Posterior vena cava (tissue), 2 donors: ENCODE results near the gene MRM2. TPM values are rescaled to one million over a fixed set of nuclear protein-coding genes. Genes with fewer than 3 reads are reported as not detected.

Experiments
- DNase-seq: peaks from one replicate; pipeline ENCODE4 v3.0.0-alpha.2; 2020; ENCODE audit warnings: low spot score
- intact Hi-C, 2 donors: fragments of 100-400 bp; cut with DNase I; formaldehyde crosslinking; loops; one replicate each; pipeline versions ENCODE4 v1.14.1 to v1.14.2; 2022 to 2023
- long read RNA-seq, 2 donors: library from polyadenylated mRNA; unstranded; transcript quantifications; one replicate each; pipeline ENCODE4 v2.0.0, GENCODE V29; 2020 to 2021
- total RNA-seq, 2 donors: library from RNA; stranded (reverse); fragmentation: NEBNext Ultra II Directional; extraction: Animal tissue kit (Norgen Biotek cat#: 25700); gene quantifications; one replicate each; pipeline ENCODE4 v1.2.1, GENCODE V29; 2021
- donor health status: DM: yes; HTN: yes; CAD: no.
- donor health status: DM: yes; HTN: yes; CAD: no.

Gene MRM2
- total RNA-seq = 10 to 100 TPM; 12.3 to 15.6 TPM
- long read RNA-seq, donor 1, transcript MRM2-201 (3 exons, 1,601 nt) = major isoform, 6 of 13 reads
- long read RNA-seq, donor 1, partial matches to known transcripts = 2 of 13 reads
- long read RNA-seq, donor 1, other reads (novel, unspliced or antisense) = 5 of 13 reads
- long read RNA-seq, donor 2, transcript MRM2-201 (3 exons, 1,601 nt) = major isoform, 22 of 63 reads
- long read RNA-seq, donor 2, transcript MRM2-204 (3 exons, 1,819 nt) = minor isoform, 10 of 63 reads
- long read RNA-seq, donor 2, partial matches to known transcripts = 3 of 63 reads
- long read RNA-seq, donor 2, other reads (novel, unspliced or antisense) = 25 of 63 reads

DNA sequence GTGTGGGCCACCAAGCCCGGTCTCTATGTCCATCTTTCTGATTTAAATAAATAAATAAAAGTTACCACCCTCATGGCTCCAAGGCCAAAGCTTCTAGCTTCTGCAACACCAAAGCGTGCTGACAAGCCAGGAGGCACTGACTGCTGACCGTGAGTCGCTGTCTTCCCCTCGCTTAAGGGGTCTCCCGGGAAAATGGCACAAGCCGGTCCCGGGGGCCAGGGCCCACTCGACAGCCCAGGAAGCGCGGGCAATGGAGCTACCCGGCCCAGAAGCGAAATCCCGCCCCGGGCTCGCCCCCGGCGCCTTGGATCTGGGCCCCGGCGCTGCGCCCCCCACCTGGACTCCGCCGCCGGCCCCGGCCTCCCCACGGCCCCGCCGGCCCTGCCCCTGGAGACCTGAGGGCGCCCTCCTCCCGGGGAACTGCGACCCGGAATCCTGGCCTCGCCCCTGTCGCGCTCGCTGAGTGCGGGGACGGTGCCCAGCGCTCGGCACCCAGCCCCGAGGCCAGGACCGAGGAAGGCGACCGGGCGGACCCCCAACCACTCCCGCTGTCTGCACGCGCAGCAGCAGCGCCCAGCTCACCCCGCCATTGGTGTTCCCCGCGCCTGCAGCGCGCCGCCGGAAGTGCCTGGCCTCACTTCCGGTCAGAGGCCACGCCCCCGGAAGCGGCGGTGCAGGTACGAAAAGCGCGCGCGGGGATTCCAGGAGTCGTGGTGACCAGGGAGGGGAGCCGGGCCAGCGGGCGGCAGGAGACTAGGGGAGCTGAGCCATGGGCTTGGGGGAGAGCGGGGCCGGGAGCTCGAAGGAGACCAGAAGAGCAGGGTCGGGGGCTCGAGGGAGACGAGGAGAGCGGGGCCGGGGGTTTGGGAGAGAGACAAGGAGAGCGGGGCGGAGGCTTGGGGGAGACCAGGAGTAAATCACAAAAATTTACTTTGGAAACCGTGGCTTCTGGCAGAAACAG, at the start of gene MRM2, which contains the start of gene NUDT1:
Gene MRM2 (minus strand): TSS at position 626 of the 961 bp plus-strand sequence. CDS start 36 bp downstream, at position 590.
Gene NUDT1 (plus strand): TSS at position 647 of the 961 bp plus-strand sequence. CDS start 2,349 bp downstream, outside the sequence.
- peak; percentile 94 for DNase-seq
- intact Hi-C loops = loop anchor here in 1 of 2 donors (10.0 kb wide), 1 partner anchor 73 kb away; the partner anchor contains the start of gene SNX8

DNA sequence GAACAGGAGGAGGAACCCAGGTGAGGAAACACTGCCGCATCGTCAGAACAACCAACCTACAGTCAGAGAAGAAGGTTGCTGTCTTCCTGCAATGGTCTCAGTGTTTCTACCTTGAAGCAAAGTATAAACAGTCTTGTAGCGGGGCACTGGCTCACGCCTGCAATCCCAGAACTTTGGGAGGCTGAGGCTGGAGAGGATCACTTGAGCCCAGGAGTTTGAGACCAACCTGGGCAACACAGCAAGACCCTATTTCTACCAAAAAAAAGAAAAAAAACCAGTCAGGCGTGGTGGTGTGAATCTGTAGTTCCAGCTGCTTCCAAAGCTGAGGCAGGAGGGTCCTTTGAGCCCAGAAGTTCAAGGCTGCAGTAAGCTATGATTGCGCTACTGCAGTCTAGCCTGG, 48.9 kb upstream of the MRM2 start:
- intact Hi-C loops = no loop called here

DNA sequence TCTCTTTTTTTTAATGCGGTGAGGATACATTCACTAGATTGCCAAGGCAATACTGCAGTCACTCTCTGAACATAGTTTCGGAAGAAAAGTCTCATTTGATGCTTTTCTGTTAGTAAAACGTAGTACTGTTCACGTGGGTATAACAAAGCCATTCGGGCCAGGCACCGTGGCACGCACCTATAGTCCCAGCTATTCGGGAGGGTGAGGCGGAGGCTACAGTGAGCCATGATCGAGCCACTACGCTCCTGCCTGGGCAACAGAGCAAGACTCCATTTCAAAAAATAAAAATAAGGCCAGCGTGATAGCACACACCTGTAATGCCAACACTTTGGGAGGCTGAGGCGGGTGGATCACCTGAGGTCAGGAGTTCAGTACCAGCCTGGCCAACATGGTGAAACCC, 47.6 kb upstream of the MRM2 start:
- no peak for DNase-seq
- intact Hi-C loops = no loop called here

More for the DNA sequence above, 48.9 kb upstream of the MRM2 start:
- no peak for DNase-seq

DNA sequence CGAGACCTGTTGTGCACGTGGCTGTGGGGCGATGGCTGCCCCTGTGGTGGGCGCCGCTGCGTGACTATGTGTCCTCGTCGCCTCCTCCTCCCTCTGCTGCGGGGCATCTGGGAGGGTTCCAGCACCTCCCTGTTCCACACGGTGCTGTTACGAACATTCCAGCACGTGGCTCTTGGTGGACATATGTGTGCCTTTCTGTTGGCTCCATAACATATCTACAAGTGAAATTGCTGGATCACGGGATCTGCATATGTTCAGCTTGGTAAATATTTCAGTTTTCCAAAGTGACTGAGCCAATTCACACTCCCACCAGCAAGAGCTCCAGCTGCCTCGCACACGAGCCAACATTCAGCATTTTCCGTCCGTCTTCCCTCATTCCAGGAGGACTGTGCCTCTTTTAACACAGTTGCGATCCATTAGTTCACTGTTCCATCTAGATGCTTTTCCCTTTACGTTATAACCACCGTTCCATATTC, 47.1 kb upstream of the MRM2 start:
- DNase-seq = no peak
- intact Hi-C loops = no loop called here

DNA sequence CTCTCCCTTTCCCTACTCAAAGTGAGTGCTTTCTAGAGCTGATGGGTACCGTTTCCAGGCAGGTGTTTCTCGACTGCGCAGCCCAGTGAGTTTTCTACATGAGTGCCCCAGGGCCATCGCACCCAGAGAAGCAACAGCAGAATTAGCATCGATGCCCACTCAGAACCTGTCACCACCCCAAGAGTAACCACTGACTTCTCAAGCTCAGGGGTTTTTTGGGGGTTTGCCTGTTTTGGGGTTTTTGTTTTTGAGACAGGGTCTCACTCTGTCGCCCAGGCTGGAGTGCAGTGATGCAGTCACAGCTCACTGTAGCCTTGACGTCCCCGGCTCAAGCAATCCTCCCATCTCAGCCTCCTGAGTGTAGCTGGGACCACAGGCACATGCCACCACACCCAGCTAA, 46.5 kb upstream of the MRM2 start:
- DNase-seq = no peak
- intact Hi-C loops = no loop called here

DNA sequence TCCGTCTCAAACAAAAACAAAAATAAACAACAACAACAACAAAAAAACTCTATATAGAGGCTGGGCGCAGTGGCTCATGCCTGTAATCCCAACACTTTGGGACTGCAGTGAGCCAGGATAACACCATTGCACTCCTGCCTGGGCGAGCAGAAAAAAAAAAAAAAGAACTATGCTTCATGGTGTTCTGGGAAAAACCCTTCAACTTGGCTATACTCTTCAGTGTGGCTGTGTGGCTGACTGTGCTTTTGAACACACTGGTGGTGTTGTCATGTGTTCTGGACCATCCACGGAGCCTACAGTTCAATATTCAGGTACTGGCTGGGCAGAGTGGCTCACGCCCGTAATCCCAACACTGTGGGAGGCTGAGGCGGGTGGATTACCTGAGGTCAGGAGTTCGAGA, 45.7 kb upstream of the MRM2 start:
- DNase-seq = no peak
- intact Hi-C loops = no loop called here

DNA sequence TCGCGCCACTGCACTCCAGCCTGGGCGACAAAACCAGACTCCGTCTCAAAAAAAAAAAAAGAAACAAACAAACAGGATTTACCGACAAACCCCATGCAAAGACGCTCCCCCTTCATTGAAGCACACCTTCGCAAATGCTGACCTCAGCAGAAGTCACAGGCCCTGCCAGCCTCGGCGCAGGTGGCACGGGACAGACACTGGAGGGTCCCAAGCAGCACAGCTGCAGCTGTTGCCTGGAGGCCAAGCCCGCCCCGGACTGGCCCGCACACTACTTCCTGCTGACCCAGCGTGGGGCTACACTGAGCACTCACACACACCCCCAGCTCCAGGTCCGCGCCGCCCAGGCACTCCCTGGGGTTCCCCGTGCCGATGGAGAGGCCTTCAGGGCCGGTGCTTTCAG, 41.1 kb upstream of the MRM2 start:
- no peak for DNase-seq
- intact Hi-C loops = no loop called here

DNA sequence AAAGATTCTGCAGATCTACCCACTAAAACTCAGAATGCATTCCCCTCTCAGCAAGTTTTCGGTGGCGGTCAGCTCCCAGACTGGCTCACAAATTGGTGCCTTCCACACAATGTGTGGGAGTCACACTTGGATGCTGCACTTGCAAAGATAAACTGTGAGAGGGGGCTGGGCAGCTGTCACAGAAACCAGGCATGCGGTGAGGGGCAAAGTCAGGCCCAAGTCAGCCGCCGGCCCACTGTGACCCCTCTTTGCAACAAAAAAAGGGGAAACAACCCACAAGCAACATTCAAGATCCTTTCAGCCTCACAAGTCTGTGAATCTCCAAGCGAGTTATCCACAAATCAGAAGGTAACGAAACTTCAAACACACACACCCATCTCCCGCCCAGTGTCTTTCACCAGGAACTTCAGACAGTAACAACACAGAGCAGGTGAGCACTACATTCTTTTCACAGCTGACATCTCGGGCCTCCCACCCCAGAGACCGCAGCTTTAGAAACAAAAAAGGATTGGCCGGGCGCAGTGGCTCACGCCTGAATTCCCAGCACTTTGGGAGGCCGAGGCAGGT, 40.3 kb upstream of the MRM2 start:
- intact Hi-C loops = no loop called here
- DNase-seq = no peak

DNA sequence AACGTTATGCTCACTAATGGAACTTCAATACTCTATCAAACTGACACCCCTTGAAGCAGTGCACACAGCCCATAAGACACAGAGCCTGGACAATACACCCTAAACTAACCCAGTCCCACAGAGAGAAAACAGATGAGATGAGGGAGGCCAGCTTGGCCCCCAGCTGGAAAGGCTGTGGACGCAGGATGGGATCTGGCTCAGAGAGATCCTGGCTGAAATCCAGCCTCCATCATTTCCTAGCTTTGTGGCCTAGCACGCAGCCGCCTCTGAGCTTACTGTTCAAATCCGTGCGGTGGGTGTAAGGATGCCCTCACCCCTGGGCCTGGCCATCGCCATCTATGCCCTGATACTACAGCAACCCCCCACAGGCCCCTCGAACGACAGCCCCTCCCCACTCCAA, 39.5 kb upstream of the MRM2 start:
- no peak for DNase-seq
- intact Hi-C loops = no loop called here

DNA sequence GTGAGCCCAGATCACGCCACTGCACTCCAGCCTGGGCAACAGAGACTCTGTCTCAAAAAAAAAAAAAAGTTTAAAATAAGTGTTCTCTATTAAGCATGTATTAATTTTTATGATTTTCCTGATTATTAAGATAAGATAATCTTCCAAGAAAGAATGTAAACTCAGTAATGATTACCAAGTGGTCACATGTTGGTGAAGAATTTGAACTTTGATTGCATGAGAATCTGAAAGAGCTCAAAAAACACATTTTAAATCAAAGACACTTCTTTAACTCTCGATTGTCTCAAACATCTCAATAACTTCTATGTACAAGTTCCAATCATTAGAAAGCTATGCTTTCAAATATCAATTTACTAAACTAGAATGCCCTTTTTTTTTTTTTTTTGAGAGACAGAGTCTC, 38.4 kb upstream of the MRM2 start:
- intact Hi-C loops = no loop called here
- DNase-seq = no peak

DNA sequence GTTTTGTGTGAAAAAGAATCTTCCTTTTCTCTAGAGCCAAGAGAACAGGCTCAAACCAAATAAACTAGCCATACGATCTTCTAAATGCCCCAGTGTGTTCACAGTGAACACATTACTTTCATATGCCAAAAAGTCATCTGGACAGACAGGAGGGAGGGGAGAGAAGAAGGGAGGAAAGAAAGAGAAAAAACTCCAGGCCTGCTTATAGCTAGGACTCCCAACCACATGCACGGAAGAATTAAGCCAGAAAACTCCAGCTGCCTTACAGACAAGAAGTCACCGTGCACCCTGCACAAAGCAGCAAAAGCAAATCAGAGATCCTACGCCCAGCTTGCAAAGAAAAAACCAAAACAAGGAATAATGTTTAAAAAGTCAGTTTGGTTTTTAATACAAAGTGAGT, 37.9 kb upstream of the MRM2 start:
- intact Hi-C loops = no loop called here
- DNase-seq = no peak

DNA sequence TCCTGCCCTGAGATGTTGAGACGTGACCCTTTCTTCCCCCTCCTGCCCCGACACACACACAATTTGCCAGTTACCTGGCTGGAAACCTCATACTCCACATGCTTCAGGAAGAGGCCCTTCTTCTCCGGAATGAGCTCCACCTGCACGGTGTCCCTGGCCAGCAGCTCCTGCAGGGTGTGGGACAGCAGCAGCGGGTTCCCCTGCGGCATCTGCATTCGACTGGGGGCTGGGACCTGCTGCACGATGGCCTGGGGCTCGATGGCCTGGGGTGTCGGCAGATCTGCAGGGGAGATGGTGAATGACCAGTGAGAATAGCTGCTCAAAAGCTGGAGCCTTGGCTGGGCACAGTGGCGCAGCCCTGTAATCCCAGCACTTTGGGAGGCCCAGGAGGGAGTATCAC, 36.0 kb upstream of the MRM2 start:
- no peak for DNase-seq
- intact Hi-C loops = no loop called here

DNA sequence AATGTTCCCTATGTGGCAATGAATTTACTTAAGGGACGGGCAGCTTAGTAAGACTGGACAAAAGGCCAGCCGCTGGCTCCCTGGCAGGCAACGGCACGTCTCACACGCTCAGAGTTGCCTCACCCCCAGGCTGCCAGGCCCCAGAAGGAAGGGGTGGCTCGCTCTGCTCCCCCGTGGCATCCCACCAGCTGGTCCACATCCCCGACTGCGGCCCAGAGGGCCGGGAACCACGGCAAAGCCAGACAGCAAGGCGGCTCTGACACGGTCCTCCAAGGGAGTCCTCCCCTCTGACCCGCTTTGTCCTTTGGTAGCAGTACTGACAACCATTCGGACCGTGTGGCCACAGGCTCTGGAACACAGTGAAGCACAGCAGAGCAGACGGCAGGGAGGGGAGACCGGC, 34.1 kb upstream of the MRM2 start:
- intact Hi-C loops = no loop called here
- DNase-seq = no peak

DNA sequence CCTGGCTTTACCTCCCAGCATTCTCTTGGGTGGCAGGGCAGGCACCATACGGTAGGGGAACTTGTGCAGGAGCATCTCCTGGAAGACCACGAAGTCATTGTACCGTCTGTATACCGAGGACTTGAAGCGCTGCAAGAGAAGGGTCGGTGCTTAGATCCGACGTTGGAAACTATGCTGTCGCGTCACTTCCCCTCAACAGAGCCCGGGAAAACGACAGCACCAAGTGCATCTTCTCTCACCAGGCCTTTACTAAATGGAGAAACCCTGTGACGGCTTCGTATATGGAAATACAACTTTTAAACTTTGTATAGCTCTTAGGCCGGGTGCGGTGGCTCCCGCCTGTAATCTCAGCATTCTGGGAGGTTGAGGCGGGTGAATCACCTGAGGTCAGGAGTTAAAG, 33.1 kb upstream of the MRM2 start:
- intact Hi-C loops = no loop called here
- no peak for DNase-seq

DNA sequence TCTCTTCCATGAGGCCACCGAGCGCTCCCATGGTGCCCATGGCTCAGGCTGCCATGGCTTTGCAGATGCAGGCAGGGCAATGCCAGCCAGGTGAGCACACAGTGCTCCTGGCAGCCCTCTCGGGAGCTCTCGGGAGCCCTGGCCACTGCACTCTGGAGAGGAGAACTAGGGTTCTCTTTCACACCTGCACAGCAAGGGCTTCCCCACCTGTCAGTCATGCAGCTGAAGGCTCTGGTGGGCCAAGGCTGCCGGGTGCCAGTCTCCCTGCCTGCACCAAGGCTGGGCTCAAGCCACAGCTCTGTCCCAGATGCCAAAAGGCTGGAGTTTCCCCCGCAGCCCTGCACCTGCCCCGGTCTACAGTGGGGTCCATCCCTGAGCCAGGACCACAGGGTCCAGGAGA, 32.7 kb upstream of the MRM2 start:
- intact Hi-C loops = no loop called here
- no peak for DNase-seq

DNA sequence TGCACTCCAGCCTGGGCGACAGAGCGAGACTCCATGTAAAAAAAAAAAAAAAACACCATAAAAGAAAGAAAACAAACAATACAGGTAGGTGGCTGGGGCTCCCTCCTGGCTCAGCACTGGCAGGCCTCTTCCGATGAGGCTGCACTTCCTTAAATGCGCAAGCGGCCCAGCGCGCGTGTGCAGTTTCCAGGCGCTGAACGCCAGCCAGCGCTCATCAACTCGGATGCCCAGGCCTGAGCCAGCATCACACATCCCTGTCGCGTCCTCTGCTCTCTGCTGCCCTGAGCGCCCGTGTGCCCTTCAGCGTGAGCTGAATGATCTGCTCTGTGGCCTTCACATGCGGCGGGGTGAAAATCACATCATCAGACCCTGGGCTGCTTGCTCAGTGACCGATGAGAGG, 31.9 kb upstream of the MRM2 start:
- no peak for DNase-seq
- intact Hi-C loops = no loop called here

DNA sequence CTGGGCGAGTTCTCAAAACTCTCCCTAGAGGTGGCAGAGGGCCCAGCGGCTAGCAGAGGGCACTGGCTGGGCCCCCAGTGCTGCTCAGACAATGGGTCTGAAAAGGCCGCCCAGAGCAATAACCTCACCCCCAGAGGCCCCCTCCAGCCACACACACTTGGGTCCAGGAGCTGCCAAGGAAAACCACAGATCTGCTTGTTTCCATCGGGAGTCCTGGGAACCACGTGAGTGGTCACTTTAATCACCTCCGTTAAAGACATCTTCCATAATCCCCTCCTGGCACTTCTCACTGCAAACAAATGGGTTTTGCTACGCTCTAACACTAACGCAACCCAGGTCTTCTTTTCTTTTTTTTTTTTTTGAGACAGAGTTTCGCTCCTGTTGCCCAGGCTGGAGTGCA, 30.0 kb upstream of the MRM2 start:
- no peak for DNase-seq
- intact Hi-C loops = no loop called here

DNA sequence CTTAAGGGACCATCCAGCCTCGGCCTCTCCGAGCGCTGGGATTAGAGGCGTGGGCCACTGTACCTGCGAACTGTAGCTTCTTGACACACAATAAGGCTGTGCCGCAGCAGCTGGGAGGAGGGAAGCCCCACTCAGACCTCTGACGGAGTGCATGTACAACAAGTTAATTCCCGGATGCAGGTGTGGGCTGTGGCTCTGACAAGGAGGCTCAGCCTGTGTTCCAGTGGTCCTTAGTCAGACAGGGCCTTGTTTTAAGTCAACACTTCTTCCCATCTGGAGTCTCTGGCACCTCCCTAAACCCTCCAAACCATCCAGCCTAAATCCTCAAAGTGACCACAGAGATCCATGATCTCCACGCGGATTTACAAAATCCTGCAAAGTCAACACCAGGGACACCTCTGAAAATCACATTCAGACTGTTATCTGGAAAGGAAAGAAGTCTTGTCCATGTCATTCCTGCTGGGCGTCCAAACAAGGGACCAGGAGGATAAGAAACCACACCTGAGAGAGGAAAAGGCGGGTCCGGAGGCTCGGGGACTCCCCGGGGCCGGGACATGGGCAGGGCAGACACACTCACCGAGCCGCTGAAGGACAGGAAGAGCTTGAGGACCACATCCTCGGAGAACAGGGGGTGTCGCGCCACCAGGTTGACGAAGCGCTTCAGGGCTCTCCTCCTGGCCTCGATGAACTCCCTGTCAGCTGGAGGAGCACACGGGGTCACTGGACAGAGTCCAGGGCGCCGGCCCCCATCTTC, 29.4 kb upstream of the MRM2 start:
- no peak for DNase-seq
- intact Hi-C loops = no loop called here

DNA sequence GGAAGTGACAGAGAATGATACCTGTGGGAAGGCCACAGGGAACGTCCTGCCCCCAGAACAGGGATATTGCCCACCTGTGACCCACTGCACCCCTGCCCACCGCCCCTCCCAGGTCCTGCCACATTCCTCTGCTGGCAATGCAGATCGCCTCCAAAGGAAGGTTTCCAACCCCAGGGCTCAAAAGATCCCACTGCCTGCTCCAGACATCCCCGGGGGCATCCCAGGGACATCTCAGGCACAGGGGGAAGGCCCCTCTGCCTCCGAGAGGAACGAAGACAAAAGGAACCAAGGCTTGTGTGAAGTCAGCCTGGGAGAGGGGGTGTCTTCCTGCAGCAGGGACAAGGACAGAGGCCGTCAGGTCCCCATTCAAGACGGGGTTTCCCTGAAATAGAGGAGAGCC, 28.5 kb upstream of the MRM2 start:
- intact Hi-C loops = no loop called here
- DNase-seq = no peak
